HL-60 (cell line): ENCODE results near the gene UFD1.

Source experiments
- DNase-seq, 2 experiments: peaks; one replicate each; pipeline ENCODE4 v3.0.0-alpha.2; 2010 to 2020; ENCODE audit warnings: low read depth in 1 of 2, low spot score in 1 of 2
- H3K27ac ChIP-seq: fragments of 250-450 bp; sonication (Bioruptor Pico); replicated peaks from 2 replicates; pipeline ENCODE4 v1.5.1; 2020; ENCODE audit warnings: mild to moderate bottlenecking, moderate library complexity
- H3K27me3 ChIP-seq: fragments of 250-450 bp; sonication (Bioruptor Pico); 2 replicates; pipeline ENCODE4 v1.5.1; 2021; ENCODE audit warnings: mild to moderate bottlenecking, moderate library complexity; ENCODE audit not compliant: insufficient read depth, poor library complexity, severe bottlenecking
- H3K4me3 ChIP-seq: replicated peaks from 2 replicates; pipeline ENCODE4 v1.5.1; 2011; ENCODE audit warnings: mild to moderate bottlenecking, control low read depth, low read length; ENCODE audit not compliant: insufficient read depth
- GABPA ChIP-seq: IDR thresholded peaks from 2 replicates; pipeline ENCODE4 v1.6.1; 2012; ENCODE audit warnings: low read depth
- POLR2AphosphoS5 ChIP-seq: IDR thresholded peaks from 2 replicates; pipeline ENCODE4 v1.6.1; 2012; ENCODE audit warnings: low read depth
- SPI1 ChIP-seq: IDR thresholded peaks from 2 replicates; pipeline ENCODE4 v1.6.1; 2012; ENCODE audit warnings: low read depth, mild to moderate bottlenecking, borderline replicate concordance
- TF ChIP-seq, protein P1 (sequence below): IDR thresholded peaks from one replicate; pipeline ENCODE4 v1.5.1; 2011; ENCODE audit warnings: low read length, control low read depth, inconsistent platforms; ENCODE audit not compliant: insufficient read depth
- TF ChIP-seq, protein P2 (sequence below): IDR thresholded peaks from 2 replicates; pipeline ENCODE4 v1.6.1; 2012; ENCODE audit warnings: low read depth; ENCODE audit not compliant: insufficient replicate concordance

Gene UFD1

DNA sequence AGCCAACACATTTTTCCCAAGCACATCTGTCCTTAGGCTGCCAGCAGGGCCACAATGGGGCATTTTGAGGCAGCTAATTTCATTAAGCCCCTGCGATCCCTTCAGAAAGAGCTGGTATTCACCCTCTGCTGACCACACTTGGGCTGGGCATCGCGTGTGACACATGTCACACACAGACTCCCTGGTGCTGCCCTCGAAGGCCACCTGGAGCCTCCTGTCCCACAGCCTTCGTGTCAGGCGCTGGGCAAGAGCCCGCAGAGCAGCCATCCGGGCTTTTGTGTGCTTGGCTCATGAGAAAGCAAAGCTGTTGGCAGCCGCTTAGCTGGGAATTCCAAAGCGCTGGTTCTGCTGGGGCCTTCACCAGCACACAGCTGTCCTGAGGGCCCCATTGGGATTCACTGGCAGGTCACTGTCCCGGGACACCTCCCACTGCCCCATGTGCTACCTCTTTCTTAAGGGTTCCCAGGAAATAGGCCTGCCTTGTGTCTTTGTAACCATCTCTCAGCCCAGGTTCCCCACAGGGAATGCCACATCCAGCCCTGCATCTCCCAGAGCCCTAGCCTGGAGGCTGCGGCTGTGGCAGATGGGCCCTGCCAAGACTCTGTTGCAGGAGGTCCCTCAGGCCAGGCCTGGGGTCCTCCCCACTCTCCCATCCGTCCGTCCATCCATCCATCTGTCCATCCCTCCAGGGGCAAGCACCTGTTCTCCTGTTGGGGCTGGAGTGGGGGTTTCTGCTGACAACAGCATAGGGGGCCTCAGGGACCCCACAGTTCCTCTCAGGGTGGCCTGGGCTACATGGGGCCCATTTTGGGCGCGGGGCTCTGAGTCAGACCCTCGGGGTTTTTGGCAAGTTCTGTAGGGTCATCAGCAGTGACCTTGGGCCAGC lies 40.3 kb upstream of the UFD1 start:
- TF ChIP-seq POLR2AphosphoS5: no peak
- TF ChIP-seq, protein P1, sequence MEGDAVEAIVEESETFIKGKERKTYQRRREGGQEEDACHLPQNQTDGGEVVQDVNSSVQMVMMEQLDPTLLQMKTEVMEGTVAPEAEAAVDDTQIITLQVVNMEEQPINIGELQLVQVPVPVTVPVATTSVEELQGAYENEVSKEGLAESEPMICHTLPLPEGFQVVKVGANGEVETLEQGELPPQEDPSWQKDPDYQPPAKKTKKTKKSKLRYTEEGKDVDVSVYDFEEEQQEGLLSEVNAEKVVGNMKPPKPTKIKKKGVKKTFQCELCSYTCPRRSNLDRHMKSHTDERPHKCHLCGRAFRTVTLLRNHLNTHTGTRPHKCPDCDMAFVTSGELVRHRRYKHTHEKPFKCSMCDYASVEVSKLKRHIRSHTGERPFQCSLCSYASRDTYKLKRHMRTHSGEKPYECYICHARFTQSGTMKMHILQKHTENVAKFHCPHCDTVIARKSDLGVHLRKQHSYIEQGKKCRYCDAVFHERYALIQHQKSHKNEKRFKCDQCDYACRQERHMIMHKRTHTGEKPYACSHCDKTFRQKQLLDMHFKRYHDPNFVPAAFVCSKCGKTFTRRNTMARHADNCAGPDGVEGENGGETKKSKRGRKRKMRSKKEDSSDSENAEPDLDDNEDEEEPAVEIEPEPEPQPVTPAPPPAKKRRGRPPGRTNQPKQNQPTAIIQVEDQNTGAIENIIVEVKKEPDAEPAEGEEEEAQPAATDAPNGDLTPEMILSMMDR: no peak
- no peak for TF ChIP-seq SPI1
- TF ChIP-seq, protein P2, sequence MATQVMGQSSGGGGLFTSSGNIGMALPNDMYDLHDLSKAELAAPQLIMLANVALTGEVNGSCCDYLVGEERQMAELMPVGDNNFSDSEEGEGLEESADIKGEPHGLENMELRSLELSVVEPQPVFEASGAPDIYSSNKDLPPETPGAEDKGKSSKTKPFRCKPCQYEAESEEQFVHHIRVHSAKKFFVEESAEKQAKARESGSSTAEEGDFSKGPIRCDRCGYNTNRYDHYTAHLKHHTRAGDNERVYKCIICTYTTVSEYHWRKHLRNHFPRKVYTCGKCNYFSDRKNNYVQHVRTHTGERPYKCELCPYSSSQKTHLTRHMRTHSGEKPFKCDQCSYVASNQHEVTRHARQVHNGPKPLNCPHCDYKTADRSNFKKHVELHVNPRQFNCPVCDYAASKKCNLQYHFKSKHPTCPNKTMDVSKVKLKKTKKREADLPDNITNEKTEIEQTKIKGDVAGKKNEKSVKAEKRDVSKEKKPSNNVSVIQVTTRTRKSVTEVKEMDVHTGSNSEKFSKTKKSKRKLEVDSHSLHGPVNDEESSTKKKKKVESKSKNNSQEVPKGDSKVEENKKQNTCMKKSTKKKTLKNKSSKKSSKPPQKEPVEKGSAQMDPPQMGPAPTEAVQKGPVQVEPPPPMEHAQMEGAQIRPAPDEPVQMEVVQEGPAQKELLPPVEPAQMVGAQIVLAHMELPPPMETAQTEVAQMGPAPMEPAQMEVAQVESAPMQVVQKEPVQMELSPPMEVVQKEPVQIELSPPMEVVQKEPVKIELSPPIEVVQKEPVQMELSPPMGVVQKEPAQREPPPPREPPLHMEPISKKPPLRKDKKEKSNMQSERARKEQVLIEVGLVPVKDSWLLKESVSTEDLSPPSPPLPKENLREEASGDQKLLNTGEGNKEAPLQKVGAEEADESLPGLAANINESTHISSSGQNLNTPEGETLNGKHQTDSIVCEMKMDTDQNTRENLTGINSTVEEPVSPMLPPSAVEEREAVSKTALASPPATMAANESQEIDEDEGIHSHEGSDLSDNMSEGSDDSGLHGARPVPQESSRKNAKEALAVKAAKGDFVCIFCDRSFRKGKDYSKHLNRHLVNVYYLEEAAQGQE: no peak
- no peak for TF ChIP-seq GABPA
- no peak overlapping the region for H3K27ac ChIP-seq
- peaks cover 14% of the 10 kb centered on the region for H3K27me3 ChIP-seq
- no peak for DNase-seq
- H3K4me3 ChIP-seq: no peak overlapping the region

DNA sequence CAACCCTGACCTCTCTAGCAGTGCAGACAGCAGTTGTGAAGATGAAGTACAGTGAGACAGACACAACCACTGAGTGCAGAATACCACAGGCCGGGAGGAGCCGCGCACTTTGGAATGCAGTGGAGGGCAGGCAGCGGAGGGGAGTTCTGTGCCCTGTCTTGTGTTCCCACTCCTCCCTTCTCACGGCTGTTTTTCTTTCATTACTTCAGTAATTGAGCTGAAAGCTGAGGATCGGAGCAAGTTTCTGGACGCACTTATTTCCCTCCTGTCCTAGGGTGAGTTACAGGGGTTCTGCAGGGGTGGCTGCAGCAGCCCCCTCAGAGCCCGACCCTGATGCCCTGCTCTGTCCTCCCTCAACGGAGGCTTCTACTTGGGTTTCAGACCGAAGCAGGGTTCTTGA lies 39.6 kb upstream of the UFD1 start:
- H3K27ac ChIP-seq: no peak overlapping the region
- H3K4me3 ChIP-seq: no peak overlapping the region
- no peak for DNase-seq
- TF ChIP-seq, protein P1: no peak
- TF ChIP-seq GABPA: no peak
- peaks cover 8% of the 10 kb centered on the region for H3K27me3 ChIP-seq

DNA sequence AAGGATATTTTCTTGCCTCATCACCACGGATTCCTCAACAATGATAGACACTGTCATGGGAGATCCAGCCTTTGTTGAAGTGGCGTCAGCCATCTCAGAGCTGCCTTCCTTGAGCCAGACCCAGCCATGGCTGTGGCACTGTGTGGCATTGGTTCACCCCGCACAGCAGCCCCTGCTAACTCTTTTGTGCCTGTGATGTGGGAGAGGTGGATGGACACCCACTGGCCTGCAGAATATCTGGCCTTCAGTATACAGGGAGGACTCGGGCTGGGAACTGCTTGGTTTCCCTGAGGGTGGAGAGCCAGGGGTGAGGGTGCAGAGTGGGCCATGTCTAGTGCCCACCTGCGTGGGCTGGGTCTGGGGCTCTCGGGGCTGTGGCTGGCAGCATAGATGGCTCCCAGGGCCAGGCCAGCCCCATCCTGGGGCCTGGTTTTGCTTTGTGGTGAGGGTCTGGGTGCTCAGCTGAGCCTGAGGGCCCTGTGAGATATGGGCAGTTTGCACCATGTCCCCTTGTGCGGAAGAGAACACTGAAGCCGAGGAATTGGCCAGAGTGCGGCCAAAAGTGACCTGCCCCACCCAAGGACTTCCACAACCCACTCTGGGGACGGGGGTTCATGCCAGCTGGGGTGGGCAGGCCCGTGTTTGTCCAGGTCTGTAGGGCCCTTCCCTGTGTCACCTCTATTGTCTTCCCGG lies 39.1 kb upstream of the UFD1 start:
- TF ChIP-seq POLR2AphosphoS5: no peak
- Histone ChIP-seq H3K4me3 (no peak overlapping the region), H3K27ac (no peak overlapping the region), H3K27me3 (peaks cover 3% of the 10 kb centered on the region)
- DNase-seq: no peak

DNA sequence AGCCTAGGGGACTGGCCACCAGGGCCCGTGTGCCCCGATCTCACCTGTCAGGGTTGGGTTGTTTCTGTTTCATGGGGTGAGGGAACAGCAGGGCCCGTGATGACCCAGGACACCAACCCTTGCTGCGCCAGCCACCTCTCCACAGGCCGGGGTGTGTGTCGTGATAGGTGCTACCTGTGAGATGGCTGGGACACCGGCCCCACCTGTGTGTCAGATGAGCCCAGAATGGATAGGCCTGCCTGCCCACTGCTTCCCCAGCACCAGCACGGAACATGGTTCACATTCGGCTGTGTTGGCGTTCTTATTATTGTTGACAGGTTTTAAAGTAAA lies 38.1 kb upstream of the UFD1 start:
- Histone ChIP-seq H3K27ac (no peak overlapping the region), H3K27me3 (no peaks in the 10 kb centered on the region), H3K4me3 (no peak overlapping the region)
- no peak for DNase-seq
- TF ChIP-seq, protein P1: no peak
- TF ChIP-seq GABPA (no peak), POLR2AphosphoS5 (no peak), SPI1 (no peak)
- TF ChIP-seq, protein P2: no peak
